Measurements from ENCODE around the gene ENTPD5. TPM values are rescaled to one million over a fixed set of nuclear protein-coding genes. Genes with fewer than 3 reads are reported as not detected.

The ENTPD5 gene
- total RNA-seq, 1 experiment from 2014 or later, result 6.8 TPM

GRCh38 chr14:74034572-74034971, 15.5 kb upstream of the ENTPD5 start:
- Mint-ChIP-seq H3K27me3 (ENCODE audit: low read depth) (no peaks in the 10 kb centered on the region), H3K4me3 (no peak overlapping the region), H3K36me3 (ENCODE audit: insufficient read depth in 1 of 3, low read depth in 3 of 3) (no peaks in the 10 kb centered on the region), H3K9me3 (no peaks in the 10 kb centered on the region), H3K4me1 (no peaks in the 10 kb centered on the region), H3K27ac (no peak overlapping the region)
- Histone ChIP-seq H3K23ac (ENCODE audit: insufficient read length, low read depth, low read length) (no peak overlapping the region), H3K9me3 (ENCODE audit: control insufficient read depth, low read depth, low read length) (no peaks in the 10 kb centered on the region), H3K4me1 (ENCODE audit: insufficient read depth, low read length) (no peaks in the 10 kb centered on the region), H3K4ac (ENCODE audit: low read depth, low read length) (no peak overlapping the region), H3K27me3 (ENCODE audit: insufficient read depth, low read length) (no peaks in the 10 kb centered on the region), H2BK20ac (ENCODE audit: low read depth, low read length, poor library complexity, severe bottlenecking) (no peak overlapping the region), H2AFZ (ENCODE audit: low read length) (no peak overlapping the region), H3K56ac (ENCODE audit: insufficient read length, low read depth, low read length) (no peak overlapping the region), H2BK15ac (ENCODE audit: low read depth, low read length) (no peak overlapping the region), H2BK120ac (ENCODE audit: low read depth, low read length, poor library complexity, severe bottlenecking) (no peak overlapping the region), H4K5ac (ENCODE audit: insufficient read length, low read depth, low read length) (no peak overlapping the region), H3K27ac (ENCODE audit: insufficient read length, low read depth, low read length) (no peak overlapping the region), H3K9ac (ENCODE audit: extremely low read depth, insufficient read length, low read length) (no peak overlapping the region), H2BK5ac (ENCODE audit: insufficient read length, low read length) (no peak overlapping the region), H3K79me1 (ENCODE audit: insufficient read depth, low read depth, low read length, poor library complexity, severe bottlenecking) (no peaks in the 10 kb centered on the region), H4K91ac (ENCODE audit: insufficient read length, low read depth, low read length) (no peak overlapping the region), H2BK12ac (ENCODE audit: insufficient read length, low read depth, low read length) (no peak overlapping the region), H3T11ph (ENCODE audit: low read length) (no peak overlapping the region), H4K20me1 (ENCODE audit: control insufficient read depth, insufficient read depth, insufficient read length) (no peaks in the 10 kb centered on the region), H3K79me2 (ENCODE audit: insufficient read depth, low read length) (no peaks in the 10 kb centered on the region), H3K14ac (ENCODE audit: insufficient read depth, low read length) (no peak overlapping the region), H4K8ac (replicated peaks; ENCODE audit: insufficient read length, low read depth, low read length) (no peak overlapping the region), H2AK5ac (ENCODE audit: insufficient read length, low read length) (no peak overlapping the region), H3K23me2 (ENCODE audit: insufficient read length, low read depth, low read length, poor library complexity, severe bottlenecking) (no peaks in the 10 kb centered on the region), H3K4me2 (ENCODE audit: insufficient read depth, insufficient read length, low read length) (no peak overlapping the region), H3K18ac (ENCODE audit: insufficient read length, low read depth, low read length) (no peak overlapping the region)
- WGBS (ENCODE audit: extremely low coverage, insufficient read length, low lambda C conversion rate), result no CpG with 5 or more reads among the region's 3 CpGs
- TF ChIP-seq CTCF (conservative IDR thresholded peaks at IDR 0.05), result no peak
- DNase-seq, result no peak
